HCT116 (cell line): ENCODE results near the gene MXRA8.

ENCODE experiments used
- CTCF ChIP-seq, 3 experiments: fragments of 200-600 bp in 1 of 3; sonication (generic) in 1 of 3; IDR thresholded peaks in 2 of 3; conservative IDR thresholded peaks in 1 of 3; 2 replicates each; pipeline ENCODE4 v1.5.1; 2012 to 2017; ENCODE audit warnings: low read depth in 2 of 3, low read length in 2 of 3, antibody characterized with exemption in 1 of 3, borderline replicate concordance in 1 of 3, control low read depth in 1 of 3, mild to moderate bottlenecking in 1 of 3, mixed read lengths in 1 of 3, mixed run types in 1 of 3, moderate library complexity in 1 of 3; ENCODE audit not compliant: insufficient read depth in 1 of 3
- EZH2phosphoT487 ChIP-seq: fragments of 200-600 bp; IDR thresholded peaks from 2 replicates; pipeline ENCODE4 v1.6.1; 2018; ENCODE audit warnings: antibody characterized with exemption, borderline replicate concordance
- SP1 ChIP-seq: IDR thresholded peaks from 2 replicates; pipeline ENCODE4 v1.6.1; 2012; ENCODE audit warnings: low read depth
- ZBTB33 ChIP-seq: IDR thresholded peaks from 2 replicates; pipeline ENCODE4 v1.6.1; 2011; ENCODE audit warnings: mild to moderate bottlenecking, low read length, moderate library complexity; ENCODE audit not compliant: insufficient replicate concordance; ENCODE audit errors: extremely low read depth

- no peak for TF ChIP-seq ZBTB33
- no peak for TF ChIP-seq CTCF (IDR thresholded peaks at IDR 0.05 in 2 of 3, conservative IDR thresholded peaks at IDR 0.05 in 1 of 3; ENCODE audit: borderline replicate concordance in 1 of 3, insufficient read depth in 1 of 3, low read depth in 2 of 3, low read length in 2 of 3)
- no peak for TF ChIP-seq SP1
- no peak for TF ChIP-seq EZH2phosphoT487
These were observed 3.8 kb downstream of the MXRA8 start for GRCh38 chr1:1354271-1355247.
